Liver (tissue), 9 donors: ENCODE results near the gene RIC1. TPM values are rescaled to one million over a fixed set of nuclear protein-coding genes. Genes with fewer than 3 reads are reported as not detected.

Experiments
- DNase-seq: peaks from one replicate; pipeline ENCODE4 v3.0.0-alpha.2; 2017; ENCODE audit warnings: low spot score
- H3K27ac ChIP-seq, 2 donors: one replicate each; pipeline ENCODE4 v1.7.0; 2013; ENCODE audit warnings: inconsistent platforms in 2 of 2, low read length in 2 of 2, control low read depth in 1 of 2, low read depth in 1 of 2, mild to moderate bottlenecking in 1 of 2
- H3K27me3 ChIP-seq, 4 donors: one replicate each; pipeline versions ENCODE4 v1.6.1 to v1.7.0; 2013; ENCODE audit warnings: low read length in 3 of 4, inconsistent platforms in 1 of 4, mild to moderate bottlenecking in 1 of 4, moderate library complexity in 1 of 4; ENCODE audit not compliant: control insufficient read depth in 4 of 4, insufficient read depth in 4 of 4
- H3K36me3 ChIP-seq, 4 donors: one replicate each; pipeline versions ENCODE4 v1.6.1 to v1.7.0; 2013; ENCODE audit warnings: low read length in 3 of 4, mild to moderate bottlenecking in 3 of 4, low read depth in 1 of 4, moderate library complexity in 1 of 4; ENCODE audit not compliant: control insufficient read depth in 4 of 4, insufficient read depth in 3 of 4
- H3K4me1 ChIP-seq, 4 donors: one replicate each; pipeline versions ENCODE4 v1.6.1 to v1.7.0; 2013; ENCODE audit warnings: low read length in 3 of 4, mild to moderate bottlenecking in 3 of 4, moderate library complexity in 1 of 4; ENCODE audit not compliant: control insufficient read depth in 4 of 4, insufficient read depth in 4 of 4
- H3K4me3 ChIP-seq, 3 donors: one replicate each; pipeline versions ENCODE4 v1.6.1 to v1.7.0; 2013; ENCODE audit warnings: low read length in 3 of 3, control low read depth in 1 of 3, low read depth in 1 of 3, mild to moderate bottlenecking in 1 of 3
- H3K9ac ChIP-seq, 2 donors: one replicate each; pipeline ENCODE4 v1.7.0; 2013; ENCODE audit warnings: low read length in 2 of 2, mild to moderate bottlenecking in 2 of 2, moderate library complexity in 2 of 2, control low read depth in 1 of 2, low read depth in 1 of 2
- H3K9me3 ChIP-seq, 4 donors: one replicate each; pipeline versions ENCODE4 v1.6.1 to v1.7.0; 2013; ENCODE audit warnings: low read length in 3 of 4; ENCODE audit not compliant: control insufficient read depth in 4 of 4
- EGR1 ChIP-seq, 2 donors: IDR thresholded peaks; 2 replicates each; pipeline ENCODE4 v1.6.1; 2016 to 2018; ENCODE audit warnings: antibody characterized with exemption in 2 of 2, low read depth in 2 of 2
- FOXA1 ChIP-seq: IDR thresholded peaks from 2 replicates; pipeline ENCODE4 v1.6.1; 2016; ENCODE audit warnings: antibody characterized with exemption
- FOXA2 ChIP-seq: IDR thresholded peaks from 2 replicates; pipeline ENCODE4 v1.6.1; 2016; ENCODE audit warnings: antibody characterized with exemption
- GABPA ChIP-seq, 2 donors: IDR thresholded peaks in 1 of 2; conservative IDR thresholded peaks in 1 of 2; 2 replicates each; pipeline ENCODE4 v1.6.1; 2016; ENCODE audit warnings: antibody characterized with exemption in 2 of 2, mild to moderate bottlenecking in 1 of 2, moderate library complexity in 1 of 2
- HNF4A ChIP-seq, 2 donors: conservative IDR thresholded peaks; 2 replicates each; pipeline ENCODE4 v1.6.1; 2016; ENCODE audit warnings: antibody characterized with exemption in 2 of 2, mild to moderate bottlenecking in 2 of 2
- HNF4G ChIP-seq: IDR thresholded peaks from 2 replicates; pipeline ENCODE4 v1.6.1; 2016; ENCODE audit warnings: antibody characterized with exemption
- JUND ChIP-seq, 2 donors: IDR thresholded peaks; 2 replicates each; pipeline ENCODE4 v1.6.1; 2016; ENCODE audit warnings: antibody characterized with exemption in 2 of 2
- NR2F2 ChIP-seq: IDR thresholded peaks from 2 replicates; pipeline ENCODE4 v1.6.1; 2016; ENCODE audit warnings: antibody characterized with exemption
- RAD21 ChIP-seq, 2 donors: IDR thresholded peaks; 2 replicates each; pipeline ENCODE4 v1.6.1; 2016; ENCODE audit warnings: antibody characterized with exemption in 2 of 2, mild to moderate bottlenecking in 2 of 2
- RXRA ChIP-seq, 2 donors: IDR thresholded peaks; 2 replicates each; pipeline ENCODE4 v1.6.1; 2017 to 2018; ENCODE audit warnings: antibody characterized with exemption in 2 of 2, mild to moderate bottlenecking in 1 of 2
- SP1 ChIP-seq: IDR thresholded peaks from 2 replicates; pipeline ENCODE4 v1.6.1; 2018; ENCODE audit warnings: antibody characterized with exemption, mild to moderate bottlenecking
- TAF1 ChIP-seq: conservative IDR thresholded peaks from 2 replicates; pipeline ENCODE4 v1.6.1; 2016; ENCODE audit warnings: antibody characterized with exemption, mild to moderate bottlenecking
- YY1 ChIP-seq: IDR thresholded peaks from 2 replicates; pipeline ENCODE4 v1.6.1; 2016; ENCODE audit warnings: antibody characterized with exemption, mild to moderate bottlenecking
- WGBS: extraction: QIAGEN DNeasy Blood & Tissue Kit; methylation state at CpG from one replicate; pipeline ENCODE4 v1.1.7; 2013; 5-methylcytosine and 5-hydroxymethylcytosine counted together
- polyA plus RNA-seq, 2 donors: library from polyadenylated mRNA; stranded (reverse) in 1 of 2; unstranded in 1 of 2; fragments of 200-250 nt in 1 of 2; fragments of >200 nt in 1 of 2; fragmentation: Nextera tagmentation in 1 of 2; extraction: Ambion mirVana in 1 of 2; gene quantifications; one replicate each; pipeline versions ENCODE4 v1.2.1 to v1.2.3, GENCODE V29; 2013 to 2015
- total RNA-seq, 2 donors: library from RNA; depleted of rRNA; stranded (reverse); fragments of >200 nt; gene quantifications; one replicate each; pipeline ENCODE4 v1.2.3, GENCODE V29; 2014
- TF ChIP-seq, protein P1 (sequence below): fragments of 150-350 bp; IDR thresholded peaks from 2 replicates; pipeline ENCODE4 v1.5.1; 2017; ENCODE audit warnings: improper control_type of control experiment, low read depth, low read length; ENCODE audit not compliant: missing input control
- TF ChIP-seq, protein P2 (sequence below): IDR thresholded peaks from 2 replicates; pipeline ENCODE4 v1.6.1; 2016; ENCODE audit warnings: antibody characterized with exemption
- TF ChIP-seq, protein P3 (sequence below): IDR thresholded peaks from 2 replicates; pipeline ENCODE4 v1.6.1; 2016; ENCODE audit warnings: antibody characterized with exemption
- TF ChIP-seq, protein P4 (sequence below): IDR thresholded peaks from 2 replicates; pipeline ENCODE4 v1.6.1; 2016; ENCODE audit warnings: antibody characterized with exemption
- TF ChIP-seq, protein P5 (sequence below): IDR thresholded peaks from 2 replicates; pipeline ENCODE4 v1.6.1; 2016; ENCODE audit warnings: antibody characterized with exemption, mild to moderate bottlenecking
- donor health status: healthy.
- donor health status: healthy.
- donor health status: healthy.
- donor health status: healthy.
- donor health status: healthy.

The RIC1 gene
- total and polyA plus RNA-seq, 4 donors, result 4.1 to 25.8 (median 9.8) TPM

DNA sequence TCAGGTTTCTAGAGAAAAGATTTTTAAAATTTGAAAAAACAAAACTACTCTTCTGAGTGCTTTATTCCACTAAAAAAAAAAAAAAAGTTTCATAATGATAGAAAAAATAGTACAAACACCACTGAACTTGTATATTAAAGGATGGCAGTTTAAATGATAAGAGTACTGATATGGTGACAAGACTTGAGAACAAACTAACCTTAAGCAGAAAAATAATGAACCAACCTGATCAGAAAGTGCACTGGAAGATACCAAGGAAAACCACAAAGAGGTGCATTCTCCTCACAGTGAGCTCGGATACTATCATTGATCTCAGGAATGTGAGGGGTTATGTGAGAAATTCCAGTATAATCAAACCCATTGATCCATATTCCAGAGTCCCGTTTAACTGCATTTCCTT lies 169.7 kb downstream of the RIC1 start:
- WGBS, result 61% methylated on average over 2 of the region's 2 CpGs
- Histone ChIP-seq H3K4me3 (no peak overlapping the region), H3K9me3 (no peaks in the 10 kb centered on the region), H3K27ac (no peak overlapping the region), H3K27me3 (no peaks in the 10 kb centered on the region), H3K9ac (no peak overlapping the region), H3K36me3 (peaks cover 0 to 3% (median 0%) of the 10 kb centered on the region in 4 donors), H3K4me1 (no peaks in the 10 kb centered on the region)
- no peak for DNase-seq
- no peak for TF ChIP-seq RXRA (IDR thresholded peaks at IDR 0.05)
- no peak for TF ChIP-seq SP1
- TF ChIP-seq, protein P1, sequence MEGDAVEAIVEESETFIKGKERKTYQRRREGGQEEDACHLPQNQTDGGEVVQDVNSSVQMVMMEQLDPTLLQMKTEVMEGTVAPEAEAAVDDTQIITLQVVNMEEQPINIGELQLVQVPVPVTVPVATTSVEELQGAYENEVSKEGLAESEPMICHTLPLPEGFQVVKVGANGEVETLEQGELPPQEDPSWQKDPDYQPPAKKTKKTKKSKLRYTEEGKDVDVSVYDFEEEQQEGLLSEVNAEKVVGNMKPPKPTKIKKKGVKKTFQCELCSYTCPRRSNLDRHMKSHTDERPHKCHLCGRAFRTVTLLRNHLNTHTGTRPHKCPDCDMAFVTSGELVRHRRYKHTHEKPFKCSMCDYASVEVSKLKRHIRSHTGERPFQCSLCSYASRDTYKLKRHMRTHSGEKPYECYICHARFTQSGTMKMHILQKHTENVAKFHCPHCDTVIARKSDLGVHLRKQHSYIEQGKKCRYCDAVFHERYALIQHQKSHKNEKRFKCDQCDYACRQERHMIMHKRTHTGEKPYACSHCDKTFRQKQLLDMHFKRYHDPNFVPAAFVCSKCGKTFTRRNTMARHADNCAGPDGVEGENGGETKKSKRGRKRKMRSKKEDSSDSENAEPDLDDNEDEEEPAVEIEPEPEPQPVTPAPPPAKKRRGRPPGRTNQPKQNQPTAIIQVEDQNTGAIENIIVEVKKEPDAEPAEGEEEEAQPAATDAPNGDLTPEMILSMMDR, result no peak
- TF ChIP-seq, protein P2, sequence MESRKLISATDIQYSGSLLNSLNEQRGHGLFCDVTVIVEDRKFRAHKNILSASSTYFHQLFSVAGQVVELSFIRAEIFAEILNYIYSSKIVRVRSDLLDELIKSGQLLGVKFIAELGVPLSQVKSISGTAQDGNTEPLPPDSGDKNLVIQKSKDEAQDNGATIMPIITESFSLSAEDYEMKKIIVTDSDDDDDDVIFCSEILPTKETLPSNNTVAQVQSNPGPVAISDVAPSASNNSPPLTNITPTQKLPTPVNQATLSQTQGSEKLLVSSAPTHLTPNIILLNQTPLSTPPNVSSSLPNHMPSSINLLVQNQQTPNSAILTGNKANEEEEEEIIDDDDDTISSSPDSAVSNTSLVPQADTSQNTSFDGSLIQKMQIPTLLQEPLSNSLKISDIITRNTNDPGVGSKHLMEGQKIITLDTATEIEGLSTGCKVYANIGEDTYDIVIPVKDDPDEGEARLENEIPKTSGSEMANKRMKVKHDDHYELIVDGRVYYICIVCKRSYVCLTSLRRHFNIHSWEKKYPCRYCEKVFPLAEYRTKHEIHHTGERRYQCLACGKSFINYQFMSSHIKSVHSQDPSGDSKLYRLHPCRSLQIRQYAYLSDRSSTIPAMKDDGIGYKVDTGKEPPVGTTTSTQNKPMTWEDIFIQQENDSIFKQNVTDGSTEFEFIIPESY, result no peak
- TF ChIP-seq FOXA2, result no peak

DNA sequence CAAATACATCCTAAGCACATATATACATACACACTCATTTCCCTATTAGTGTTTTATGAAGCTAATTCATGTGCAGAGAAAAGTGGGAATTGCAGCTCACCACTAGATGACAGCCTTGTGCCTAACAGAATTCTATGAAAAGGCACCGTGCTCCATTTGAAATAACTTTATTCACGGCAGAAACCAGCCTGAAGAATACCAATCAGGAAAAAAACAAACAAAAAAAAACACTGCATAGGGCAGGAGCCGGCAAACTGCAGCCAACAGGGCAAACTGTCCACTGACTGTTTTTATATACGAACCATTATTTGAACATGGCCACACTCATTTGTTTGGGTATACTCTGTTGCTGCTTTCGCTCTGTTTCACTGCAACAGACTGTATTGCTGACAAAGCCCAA lies 170.4 kb downstream of the RIC1 start:
- 14% methylated on average over 5 of the region's 5 CpGs for WGBS
- H3K4me3 ChIP-seq, result peak overlapping the region in 2 of 3 donors; percentile 29 to 57
- peak overlapping the region in 1 of 2 donors; percentile 78 for H3K9ac ChIP-seq
- no peak for DNase-seq
- TF ChIP-seq, protein P1, result peak; percentile 68
- TF ChIP-seq FOXA2 (no peak), YY1 (peak; percentile 68), NR2F2 (no peak), RAD21 (IDR thresholded peaks at IDR 0.05) (peak; percentile 89 to 91), TAF1 (no peak), JUND (IDR thresholded peaks at IDR 0.05) (no peak), RXRA (IDR thresholded peaks at IDR 0.05) (peak; percentile 7 to 12), HNF4G (no peak), FOXA1 (no peak), SP1 (peak; percentile 21), GABPA (IDR thresholded peaks at IDR 0.05 in 1 of 2, conservative IDR thresholded peaks at IDR 0.05 in 1 of 2) (no peak), EGR1 (IDR thresholded peaks at IDR 0.05; ENCODE audit: low read depth in 2 of 2) (no peak), HNF4A (conservative IDR thresholded peaks at IDR 0.05) (peak in 1 of 2 donors; percentile 8)
- TF ChIP-seq, protein P2, result peak; percentile 33
- TF ChIP-seq, protein P3, sequence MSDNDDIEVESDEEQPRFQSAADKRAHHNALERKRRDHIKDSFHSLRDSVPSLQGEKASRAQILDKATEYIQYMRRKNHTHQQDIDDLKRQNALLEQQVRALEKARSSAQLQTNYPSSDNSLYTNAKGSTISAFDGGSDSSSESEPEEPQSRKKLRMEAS, result no peak
- TF ChIP-seq, protein P4, sequence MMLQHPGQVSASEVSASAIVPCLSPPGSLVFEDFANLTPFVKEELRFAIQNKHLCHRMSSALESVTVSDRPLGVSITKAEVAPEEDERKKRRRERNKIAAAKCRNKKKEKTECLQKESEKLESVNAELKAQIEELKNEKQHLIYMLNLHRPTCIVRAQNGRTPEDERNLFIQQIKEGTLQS, result peak; percentile 13
- TF ChIP-seq, protein P5, sequence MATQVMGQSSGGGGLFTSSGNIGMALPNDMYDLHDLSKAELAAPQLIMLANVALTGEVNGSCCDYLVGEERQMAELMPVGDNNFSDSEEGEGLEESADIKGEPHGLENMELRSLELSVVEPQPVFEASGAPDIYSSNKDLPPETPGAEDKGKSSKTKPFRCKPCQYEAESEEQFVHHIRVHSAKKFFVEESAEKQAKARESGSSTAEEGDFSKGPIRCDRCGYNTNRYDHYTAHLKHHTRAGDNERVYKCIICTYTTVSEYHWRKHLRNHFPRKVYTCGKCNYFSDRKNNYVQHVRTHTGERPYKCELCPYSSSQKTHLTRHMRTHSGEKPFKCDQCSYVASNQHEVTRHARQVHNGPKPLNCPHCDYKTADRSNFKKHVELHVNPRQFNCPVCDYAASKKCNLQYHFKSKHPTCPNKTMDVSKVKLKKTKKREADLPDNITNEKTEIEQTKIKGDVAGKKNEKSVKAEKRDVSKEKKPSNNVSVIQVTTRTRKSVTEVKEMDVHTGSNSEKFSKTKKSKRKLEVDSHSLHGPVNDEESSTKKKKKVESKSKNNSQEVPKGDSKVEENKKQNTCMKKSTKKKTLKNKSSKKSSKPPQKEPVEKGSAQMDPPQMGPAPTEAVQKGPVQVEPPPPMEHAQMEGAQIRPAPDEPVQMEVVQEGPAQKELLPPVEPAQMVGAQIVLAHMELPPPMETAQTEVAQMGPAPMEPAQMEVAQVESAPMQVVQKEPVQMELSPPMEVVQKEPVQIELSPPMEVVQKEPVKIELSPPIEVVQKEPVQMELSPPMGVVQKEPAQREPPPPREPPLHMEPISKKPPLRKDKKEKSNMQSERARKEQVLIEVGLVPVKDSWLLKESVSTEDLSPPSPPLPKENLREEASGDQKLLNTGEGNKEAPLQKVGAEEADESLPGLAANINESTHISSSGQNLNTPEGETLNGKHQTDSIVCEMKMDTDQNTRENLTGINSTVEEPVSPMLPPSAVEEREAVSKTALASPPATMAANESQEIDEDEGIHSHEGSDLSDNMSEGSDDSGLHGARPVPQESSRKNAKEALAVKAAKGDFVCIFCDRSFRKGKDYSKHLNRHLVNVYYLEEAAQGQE, result no peak
- no peaks in the 10 kb centered on the region for H3K27me3 ChIP-seq
- H3K27ac ChIP-seq, result peak overlapping the region in 1 of 2 donors; percentile 32
- peaks cover 0 to 3% (median 0%) of the 10 kb centered on the region in 4 donors for H3K36me3 ChIP-seq
- H3K4me1 ChIP-seq, result no peaks in the 10 kb centered on the region
- H3K9me3 ChIP-seq, result no peaks in the 10 kb centered on the region
